RWPE1 (cell line): ENCODE measurements around the gene C2orf49.

ENCODE experiments used
- CTCF ChIA-PET: fragments of 350-600 bp; sonication (Branson Sonifier 250); formaldehyde crosslinking; extraction: SDS; loops from one replicate; lab custom pipeline; 2021; lab: Yijun Ruan, JAX
- POLR2A ChIA-PET: fragments of 400-600 bp; formaldehyde crosslinking; extraction: SDS; loops from one replicate; lab custom pipeline; 2020; ENCODE audit warnings: antibody characterized with exemption; ENCODE audit not compliant: low non-redundant PET; lab: Yijun Ruan, JAX
- DNase-seq: peaks from one replicate; pipeline ENCODE4 v3.0.0; 2012; ENCODE audit warnings: low spot score
- H3K27ac ChIP-seq: fragments of 450-650 bp; 2 replicates; pipeline ENCODE4 v1.5.1; 2017
- CTCF ChIP-seq: fragments of 450-650 bp; conservative IDR thresholded peaks from 2 replicates; pipeline ENCODE4 v1.5.1; 2017; ENCODE audit warnings: low read depth, mild to moderate bottlenecking

C2orf49 gene

GRCh38 chr2:105364436-105365139, 27.2 kb downstream of the C2orf49 start:
- CTCF ChIA-PET, result no interaction called here
- no peak for TF ChIP-seq CTCF
- no peak for DNase-seq
- POLR2A ChIA-PET, result no interaction called here
- H3K27ac ChIP-seq, result no peak overlapping the region

- ChIA-PET POLR2A (no interaction called here), CTCF (no interaction called here)
- H3K27ac ChIP-seq, result no peak overlapping the region
- no peak for DNase-seq
- TF ChIP-seq CTCF, result no peak
These were observed 27.9 kb downstream of the C2orf49 start for GRCh38 chr2:105365206-105365605.

- DNase-seq, result no peak
- no peak for TF ChIP-seq CTCF
- ChIA-PET CTCF (interaction anchor here (0.7 to 1.1 kb wide), 4 partner anchors 14 to 152 kb away, joined by 3 to 5 read pairs (median 4); no protein-coding TSS in a partner anchor), POLR2A (no interaction called here)
- H3K27ac ChIP-seq, result no peak overlapping the region
These were observed 31.5 kb downstream of the C2orf49 start for GRCh38 chr2:105368759-105369408.

- peak; percentile 61 for DNase-seq
- TF ChIP-seq CTCF, result peak; percentile 87
- ChIA-PET CTCF (interaction anchor here (0.7 to 1.1 kb wide), 3 partner anchors 13 to 149 kb away, joined by 3 to 5 read pairs (median 4); no protein-coding TSS in a partner anchor), POLR2A (no interaction called here)
- H3K27ac ChIP-seq, result peak overlapping the region; percentile 42
These were observed 32.7 kb downstream of the C2orf49 start for GRCh38 chr2:105369777-105370690.

GRCh38 chr2:105371156-105371555, 33.8 kb downstream of the C2orf49 start:
- H3K27ac ChIP-seq, result no peak overlapping the region
- DNase-seq, result peak; percentile 44
- POLR2A ChIA-PET, result no interaction called here
- CTCF ChIA-PET, result interaction anchor here (0.7 to 1.1 kb wide), 3 partner anchors 16 to 150 kb away, joined by 3 to 5 read pairs (median 3); no protein-coding TSS in a partner anchor
- no peak for TF ChIP-seq CTCF

GRCh38 chr2:105371810-105372209, 34.5 kb downstream of the C2orf49 start:
- no peak for TF ChIP-seq CTCF
- no peak for DNase-seq

More at GRCh38 chr2:105371810-105372209, 34.5 kb downstream of the C2orf49 start:
- CTCF ChIA-PET, result interaction anchor here (0.7 to 1.1 kb wide), 3 partner anchors 15 to 149 kb away, joined by 3 to 5 read pairs (median 3); no protein-coding TSS in a partner anchor
- POLR2A ChIA-PET, result no interaction called here
- peak overlapping the region; percentile 52 for H3K27ac ChIP-seq
